GM19239 (cell line): ENCODE measurements around the gene FAM111A.

Source experiments
- DNase-seq: peaks from one replicate; pipeline ENCODE4 v3.0.0; 2011; ENCODE audit warnings: low spot score; ENCODE audit not compliant: insufficient read length
- FAIRE-seq: peaks from 2 replicates; lab custom pipeline; 2011; peaks lifted over from hg19 to GRCh38; lab: Jason Lieb, UNC

FAM111A gene

GRCh38 chr11:59141191-59141590 lies 1.5 kb upstream of the FAM111A start:
- peak; percentile 31 for FAIRE-seq
- DNase-seq, result no peak

DNA sequence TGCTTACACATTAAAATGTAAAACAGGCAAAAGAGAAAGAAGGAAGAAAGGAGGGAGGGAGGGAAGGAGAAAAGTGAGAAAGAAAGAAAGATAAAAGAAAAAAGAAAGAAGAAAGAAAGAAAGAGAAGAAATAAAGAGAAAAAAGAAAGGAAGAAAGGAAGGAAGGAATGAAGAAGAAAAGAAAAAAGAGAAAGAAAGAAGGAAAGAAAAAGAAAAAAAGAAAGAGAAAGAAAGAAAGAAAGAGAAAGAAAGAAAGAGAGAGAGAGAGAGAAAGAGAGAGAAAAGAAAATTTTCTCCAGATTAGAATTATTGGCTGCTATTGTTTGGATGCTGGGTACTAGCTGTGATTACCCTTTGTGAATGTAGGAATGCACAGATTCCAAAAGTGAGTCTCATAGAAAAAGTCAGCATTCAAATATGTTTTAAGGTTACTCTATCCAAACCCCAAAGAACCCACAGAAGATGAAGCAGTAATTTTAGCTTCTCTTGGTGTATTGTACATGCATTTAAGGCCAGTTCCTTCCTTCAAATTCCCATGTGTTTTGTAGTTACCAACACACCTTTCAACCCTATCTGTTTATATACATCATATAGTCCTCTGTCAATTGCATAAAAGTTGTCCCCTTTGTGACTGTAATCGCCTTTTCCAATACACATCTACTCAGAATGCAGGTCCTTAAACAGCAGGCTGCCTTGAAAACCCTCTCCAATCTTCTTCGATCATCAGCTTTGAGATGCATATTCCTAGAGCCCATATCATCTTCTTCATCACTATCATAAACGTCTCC lies 789 bp upstream of the FAM111A start:
- DNase-seq, result no peak
- FAIRE-seq, result peak; percentile 35

- FAIRE-seq (no peak), DNase-seq (no peak)
Observed at GRCh38 chr11:59144096-59144495, 1.4 kb downstream of the FAM111A start.

DNA sequence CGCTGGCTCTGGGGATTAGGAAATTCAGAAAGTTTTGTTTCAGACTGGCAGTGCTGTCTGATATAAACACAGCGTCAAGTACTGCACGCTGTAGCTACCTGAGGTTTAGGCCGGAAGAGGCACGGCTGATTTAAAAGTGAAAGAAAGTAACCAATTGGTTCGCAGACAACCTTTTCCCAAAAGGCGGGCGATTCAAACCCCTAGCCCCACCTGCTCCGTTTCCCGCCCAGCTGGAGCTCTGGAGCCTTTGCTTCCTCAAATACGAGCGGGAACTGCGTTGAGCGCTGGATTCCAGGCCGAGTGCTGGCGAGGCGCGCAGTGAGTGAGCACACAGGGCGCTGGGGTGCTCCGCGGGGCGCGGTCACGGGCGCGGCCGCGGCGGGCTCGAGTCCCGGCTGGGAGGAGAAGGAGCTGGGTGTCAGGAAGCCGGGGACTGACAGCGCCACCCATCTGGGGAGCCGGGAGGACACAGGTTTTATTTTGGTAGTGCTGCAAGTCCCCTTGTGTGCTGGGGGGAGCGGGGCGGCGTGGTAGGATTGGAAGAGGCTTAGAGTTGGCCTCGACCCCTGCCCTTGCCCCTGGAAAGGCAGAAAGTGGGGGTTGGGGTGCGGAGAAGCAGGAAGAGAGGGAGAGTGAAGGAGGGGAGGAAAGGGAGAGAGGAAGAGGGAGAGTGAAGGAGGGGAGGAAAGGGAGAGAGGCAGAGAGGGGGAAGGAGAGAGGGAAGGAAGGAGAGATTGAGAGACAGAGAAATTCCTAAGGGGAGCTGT lies 2.1 kb downstream of the FAM111A start:
- DNase-seq (peak; percentile 57), FAIRE-seq (peak; percentile 98)

- no peak for FAIRE-seq
- no peak for DNase-seq
Observed at GRCh38 chr11:59145534-59145933, 2.9 kb downstream of the FAM111A start.

DNA sequence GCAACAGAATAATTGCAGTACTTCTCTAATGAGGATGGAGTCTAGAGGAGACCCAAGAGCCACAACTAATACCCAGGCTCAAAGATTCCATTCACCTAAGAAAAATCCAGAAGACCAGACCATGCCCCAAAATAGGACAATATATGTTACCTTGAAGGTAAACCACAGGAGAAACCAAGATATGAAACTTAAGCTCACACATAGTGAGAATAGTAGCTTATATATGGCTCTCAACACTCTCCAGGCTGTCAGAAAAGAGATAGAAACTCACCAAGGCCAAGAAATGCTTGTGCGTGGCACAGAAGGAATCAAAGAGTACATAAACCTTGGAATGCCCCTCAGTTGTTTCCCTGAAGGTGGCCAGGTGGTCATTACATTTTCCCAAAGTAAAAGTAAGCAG lies 9.1 kb downstream of the FAM111A start:
- DNase-seq, result no peak
- peak; percentile 97 for FAIRE-seq

- FAIRE-seq (no peak), DNase-seq (no peak)
Observed at GRCh38 chr11:59152312-59152951, 9.8 kb downstream of the FAM111A start.

GRCh38 chr11:59154610-59155009 lies 12.0 kb downstream of the FAM111A start:
- no peak for FAIRE-seq

GRCh38 chr11:59157433-59157832 lies 14.8 kb downstream of the FAM111A start:
- FAIRE-seq, result no peak
- no peak for DNase-seq

More at GRCh38 chr11:59154610-59155009, 12.0 kb downstream of the FAM111A start:
- DNase-seq, result no peak

- DNase-seq (peak; percentile 50), FAIRE-seq (peak; percentile 93)
Observed at GRCh38 chr11:59158206-59159068, 15.8 kb downstream of the FAM111A start.

- FAIRE-seq (no peak), DNase-seq (no peak)
Observed at GRCh38 chr11:59164028-59164427, 21.4 kb downstream of the FAM111A start.

GRCh38 chr11:59171508-59172322 lies 29.1 kb downstream of the FAM111A start, which contains the start of gene DTX4:
DTX4 (plus strand) TSS chr11:59172132; CDS start chr11:59172596, 464 bp downstream.
- peak; percentile 90 for FAIRE-seq

DNA sequence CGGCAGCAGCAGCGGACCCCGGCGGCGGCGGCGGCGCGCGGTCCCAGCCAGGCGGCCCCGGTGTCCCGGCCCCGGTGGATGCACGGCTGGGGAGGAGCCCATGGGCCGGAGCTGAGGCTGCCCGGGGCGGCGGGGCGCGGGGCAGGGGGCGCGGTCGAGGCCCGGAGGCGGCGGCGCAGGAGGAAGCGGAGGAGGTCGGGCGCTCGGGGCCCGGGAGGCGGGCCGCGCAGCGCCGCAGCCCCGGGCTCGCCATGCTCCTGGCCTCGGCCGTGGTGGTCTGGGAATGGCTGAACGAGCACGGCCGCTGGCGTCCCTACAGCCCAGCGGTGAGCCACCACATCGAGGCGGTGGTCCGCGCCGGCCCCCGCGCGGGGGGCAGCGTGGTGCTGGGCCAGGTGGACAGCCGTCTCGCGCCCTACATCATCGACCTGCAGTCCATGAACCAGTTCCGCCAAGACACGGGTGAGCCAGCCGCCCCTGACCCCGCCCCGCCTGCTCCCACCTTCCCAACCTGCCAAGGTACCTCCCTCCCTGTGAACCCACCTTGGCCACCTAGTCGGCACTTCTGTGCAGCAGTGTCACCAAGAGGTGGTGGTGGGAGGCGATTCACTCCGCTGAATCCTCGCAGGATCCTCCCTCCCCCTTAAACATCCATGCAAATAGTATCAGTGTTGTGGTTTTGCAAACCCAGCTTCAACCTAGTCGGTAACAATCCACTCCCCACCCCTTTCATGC lies 29.9 kb downstream of the FAM111A start:
- peak; percentile 29 for DNase-seq
- FAIRE-seq, result peak; percentile 14

More at GRCh38 chr11:59171508-59172322, 29.1 kb downstream of the FAM111A start, which contains the start of gene DTX4:
- DNase-seq, result peak; percentile 82

GRCh38 chr11:59173080-59173963 lies 30.7 kb downstream of the FAM111A start:
- peak; percentile 69 for FAIRE-seq

DNA sequence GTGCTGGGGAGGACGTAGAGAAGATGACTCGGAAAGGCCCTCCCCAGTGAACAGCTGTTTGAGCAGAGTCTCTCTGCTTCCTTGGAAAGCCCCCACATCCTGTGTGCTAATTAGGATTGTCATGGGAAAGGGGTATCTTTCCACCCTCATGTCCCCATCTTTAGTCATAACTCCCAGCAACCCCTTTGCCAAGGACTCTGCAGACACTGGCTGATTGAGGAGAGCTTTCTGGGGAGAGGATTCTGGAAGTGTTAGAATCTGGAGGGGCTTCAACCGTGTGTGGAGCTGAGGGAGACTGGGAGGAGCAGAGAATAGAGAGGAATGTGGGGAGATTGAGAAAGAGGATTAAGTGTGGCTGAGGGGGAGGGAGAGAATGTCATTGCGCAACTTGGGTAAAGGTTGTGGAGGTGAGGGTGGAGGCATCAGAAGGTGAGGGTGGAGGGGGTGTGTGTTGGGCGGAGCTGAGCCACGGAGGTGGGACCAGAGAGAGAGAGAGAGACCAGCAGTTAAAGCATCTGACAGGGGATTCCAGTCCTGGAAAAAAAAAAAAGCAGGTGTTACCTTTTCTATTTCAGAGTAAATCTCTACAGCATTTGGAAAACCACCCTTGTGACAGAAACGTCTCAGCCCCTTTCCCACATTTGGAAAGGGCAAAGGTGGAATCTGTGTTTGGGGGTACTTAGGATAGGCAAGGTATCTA lies 31.5 kb downstream of the FAM111A start:
- DNase-seq (no peak), FAIRE-seq (no peak)

More at GRCh38 chr11:59173080-59173963, 30.7 kb downstream of the FAM111A start:
- no peak for DNase-seq

DNA sequence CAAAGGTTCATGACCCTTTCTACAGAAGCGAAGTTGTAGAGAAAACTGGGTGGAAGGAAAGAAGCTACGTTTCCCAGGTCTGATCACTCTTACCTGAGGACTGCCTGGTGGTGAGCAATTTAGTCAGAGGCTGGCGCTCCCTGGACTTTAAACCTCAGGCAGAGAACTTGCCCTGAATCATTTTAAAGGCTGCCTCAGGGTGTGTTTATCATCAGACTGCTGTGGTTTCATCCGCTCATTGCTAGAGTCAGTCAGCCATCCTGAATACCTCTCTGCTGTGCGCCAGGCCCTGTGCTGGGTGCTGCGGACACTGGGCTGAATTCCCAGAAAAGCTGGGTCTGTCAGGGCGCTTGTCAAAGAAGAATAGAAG lies 32.0 kb downstream of the FAM111A start:
- FAIRE-seq, result no peak
- DNase-seq, result no peak

DNA sequence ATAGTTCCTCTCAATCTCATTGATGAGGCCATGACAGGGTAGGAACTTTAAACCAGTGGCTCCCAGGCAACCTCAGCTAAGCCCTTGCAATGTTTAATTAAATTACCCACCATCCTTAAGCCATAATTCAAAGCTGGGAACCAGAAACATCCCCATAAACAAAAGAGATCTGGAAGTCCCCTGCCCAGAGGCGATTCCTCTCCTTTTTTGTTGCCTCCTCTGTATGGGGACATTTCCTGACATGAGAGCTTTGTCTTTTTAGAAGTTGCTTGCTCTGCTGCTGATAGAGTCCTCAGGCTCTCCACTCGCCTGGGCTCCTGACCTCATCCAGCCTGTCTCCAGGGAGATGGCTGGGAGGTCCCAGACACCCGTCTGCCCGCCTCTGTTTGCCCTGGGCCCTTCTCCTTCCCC lies 32.4 kb downstream of the FAM111A start:
- FAIRE-seq, result no peak
- DNase-seq, result no peak
